SKM-1 (cell line): Measurements from ENCODE around the gene LAS1L.
A peak's percentile ranks its signal among the peaks of the same experiment; 100 is the strongest.
"Not testable (repeated sequence)": the region's sequence is repeated elsewhere in the genome, so short reads cannot be mapped to it uniquely, and the experiment has no call there.

Experiments
- DNase-seq: peaks from one replicate; lab custom pipeline; 2025; ENCODE audit not compliant: unreplicated experiment; lab: John Stamatoyannopoulos, UW

LAS1L gene

DNA sequence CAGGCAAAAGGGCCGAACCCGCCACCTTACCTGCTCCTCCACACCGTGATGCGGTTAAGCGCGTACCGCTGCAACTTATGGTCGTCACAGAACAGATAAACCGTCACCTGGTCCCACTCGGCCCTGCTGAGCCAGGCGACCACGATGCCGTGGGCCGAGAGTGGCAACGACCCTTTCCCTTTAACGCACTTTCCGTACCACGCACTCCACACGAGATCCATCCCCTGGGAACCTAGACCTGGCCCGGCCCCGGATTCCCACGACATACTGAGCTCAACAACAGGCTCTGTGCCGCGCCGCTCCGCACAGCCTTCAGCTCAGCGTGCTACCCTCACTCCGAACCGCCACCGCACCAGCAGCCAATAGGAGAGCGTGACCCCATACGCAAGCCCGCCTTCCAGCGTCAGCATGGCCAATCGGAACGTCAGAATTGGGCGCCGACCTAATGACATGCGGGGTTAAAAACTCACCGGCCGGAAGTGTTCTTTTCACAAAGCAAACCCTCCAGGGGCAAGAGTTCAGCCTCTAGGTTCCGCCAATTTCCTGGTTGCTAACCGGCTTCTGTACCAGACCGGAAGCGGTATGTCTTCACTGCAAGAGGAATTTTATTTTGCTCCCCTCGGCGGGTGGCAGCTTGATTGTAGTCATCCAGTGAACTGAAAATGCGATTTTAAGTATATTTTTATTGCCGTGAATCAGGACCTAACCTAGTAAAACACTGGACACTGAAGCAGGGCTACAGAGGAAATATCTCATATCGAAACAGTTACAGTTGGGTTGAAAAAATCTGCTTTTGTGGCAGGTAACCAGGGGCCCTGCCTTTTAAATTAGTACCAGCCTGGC lies at the start of gene LAS1L:
Gene LAS1L, minus strand, starts transcription at position 338 of the 843 bp plus-strand sequence. Its CDS starts 72 bp downstream, at position 266.
- peak; percentile 72 for DNase-seq

DNA sequence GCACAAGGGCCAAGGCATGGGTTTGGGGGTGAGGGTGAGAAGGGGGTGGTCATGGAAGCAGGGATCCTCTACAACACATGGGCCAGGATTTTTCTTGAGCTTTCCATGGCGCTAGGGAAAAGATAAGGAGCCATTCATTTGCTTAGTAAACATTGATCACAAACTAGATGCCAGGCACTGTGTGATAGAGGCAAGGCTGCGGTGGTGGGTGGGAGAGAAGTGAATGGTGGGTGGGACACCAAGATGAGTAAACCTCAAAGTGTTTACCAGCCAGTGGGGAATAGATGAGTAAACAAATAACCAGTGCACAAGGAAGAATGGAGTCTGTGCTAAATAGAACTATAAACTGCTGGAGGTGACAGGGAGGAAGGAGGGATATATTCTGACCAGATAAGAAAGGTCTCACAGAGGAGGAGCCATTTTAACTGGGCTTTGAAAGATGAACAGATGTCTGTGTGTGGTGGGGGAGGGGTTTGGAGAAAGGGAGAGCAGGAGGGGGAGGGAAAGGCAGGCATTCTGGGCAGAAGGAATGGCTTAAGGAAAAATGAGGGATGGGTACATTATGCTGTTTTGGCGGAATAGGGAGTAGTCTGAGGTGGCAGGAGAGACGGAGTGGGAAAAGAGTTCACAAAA lies 48.0 kb upstream of the LAS1L start:
- DNase-seq = no peak

GRCh38 chrX:65581661-65582339 lies 47.2 kb upstream of the LAS1L start:
- DNase-seq = no peak

DNA sequence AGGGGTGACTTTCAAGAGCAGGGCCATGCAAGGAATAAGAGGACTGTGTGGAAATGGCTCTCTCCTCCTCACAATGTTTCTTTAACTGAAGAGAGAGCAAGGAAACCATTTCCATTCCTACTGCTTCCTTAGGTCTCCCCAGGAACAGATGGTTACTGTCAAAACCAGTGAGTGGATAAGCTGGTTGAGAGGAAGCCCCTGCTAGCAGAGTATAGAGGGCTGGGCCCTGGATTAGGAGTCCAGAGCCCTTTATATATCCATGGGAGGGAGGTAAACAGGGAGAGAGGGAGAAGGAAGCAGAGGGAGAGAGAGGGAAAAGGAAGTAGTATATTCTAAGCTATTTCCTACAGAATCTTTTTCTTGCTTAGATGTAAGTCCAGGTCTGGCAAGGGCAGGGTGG lies 43.8 kb upstream of the LAS1L start:
- DNase-seq = no peak

- DNase-seq = no peak
These were observed 41.6 kb upstream of the LAS1L start for GRCh38 chrX:65576160-65576559.

GRCh38 chrX:65575022-65575421 lies 40.4 kb upstream of the LAS1L start:
- DNase-seq = no peak

DNA sequence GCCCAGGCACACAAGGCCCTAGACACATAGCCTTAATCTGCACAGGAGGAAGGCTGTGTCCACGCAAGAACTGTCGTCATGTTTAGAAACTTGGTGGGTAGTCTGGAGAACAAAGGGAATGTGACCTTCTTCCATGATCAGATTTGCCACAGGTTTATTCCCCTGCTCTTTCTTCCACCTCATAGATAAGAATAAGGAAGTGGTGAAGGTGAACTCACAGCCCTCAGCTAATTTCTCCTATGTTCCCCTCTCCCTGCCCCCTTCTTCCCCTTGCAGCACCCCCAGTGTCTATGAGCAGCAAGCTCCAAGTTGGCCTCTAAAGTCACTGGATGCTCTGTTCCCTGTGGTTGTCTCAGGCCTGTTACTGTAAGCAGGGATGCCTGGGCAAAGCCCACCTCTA lies 39.8 kb upstream of the LAS1L start:
- no peak for DNase-seq

GRCh38 chrX:65572971-65573370 lies 38.4 kb upstream of the LAS1L start:
- DNase-seq = no peak

GRCh38 chrX:65562850-65563249 lies 28.3 kb upstream of the LAS1L start:
- not testable (repeated sequence) for DNase-seq

- DNase-seq = no peak
These were observed 17.1 kb upstream of the LAS1L start for GRCh38 chrX:65551489-65552339.

GRCh38 chrX:65551086-65551485 lies 16.5 kb upstream of the LAS1L start:
- no peak for DNase-seq

GRCh38 chrX:65545456-65545855 lies 10.9 kb upstream of the LAS1L start:
- DNase-seq = no peak

DNA sequence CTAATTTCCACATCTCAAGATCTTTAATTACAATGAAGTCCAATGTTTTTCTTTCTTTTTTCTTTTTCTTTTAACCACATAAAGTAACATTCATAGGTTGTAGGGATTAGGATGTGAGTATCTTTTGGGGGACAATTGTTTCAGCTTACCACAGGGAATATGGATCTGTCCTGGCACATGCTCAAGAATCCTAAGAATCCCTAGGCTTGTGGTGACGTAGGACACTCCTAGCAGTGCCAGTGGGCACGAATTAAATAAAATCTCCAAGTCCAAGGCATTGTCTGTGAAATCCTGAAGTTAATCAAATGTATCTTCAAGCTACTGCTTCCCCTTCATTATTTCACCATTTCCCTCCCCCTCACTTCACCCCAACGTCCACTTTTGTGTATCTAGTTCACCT lies 2.6 kb upstream of the LAS1L start:
- no peak for DNase-seq

DNA sequence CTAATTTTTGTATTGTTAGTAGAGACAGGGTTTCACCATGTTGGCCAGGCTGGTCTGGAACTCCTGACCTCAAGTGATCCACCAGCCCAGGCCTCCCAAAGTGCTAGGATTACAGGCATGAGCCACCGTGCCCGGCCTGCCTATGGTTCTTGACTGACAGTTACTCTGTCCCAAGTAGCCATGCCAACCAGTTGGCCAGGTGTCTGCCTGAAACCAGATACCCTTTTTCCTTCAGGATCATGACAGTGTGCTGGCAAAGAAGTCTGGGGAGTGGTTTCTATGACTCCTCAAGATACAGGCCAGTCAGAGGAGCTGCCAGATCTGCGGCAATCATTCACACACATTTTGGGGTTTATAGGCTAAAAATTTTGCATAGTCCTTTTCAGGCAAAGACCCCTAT lies 1.7 kb upstream of the LAS1L start:
- no peak for DNase-seq

GRCh38 chrX:65532016-65532415 lies 2.6 kb downstream of the LAS1L start:
- no peak for DNase-seq

DNA sequence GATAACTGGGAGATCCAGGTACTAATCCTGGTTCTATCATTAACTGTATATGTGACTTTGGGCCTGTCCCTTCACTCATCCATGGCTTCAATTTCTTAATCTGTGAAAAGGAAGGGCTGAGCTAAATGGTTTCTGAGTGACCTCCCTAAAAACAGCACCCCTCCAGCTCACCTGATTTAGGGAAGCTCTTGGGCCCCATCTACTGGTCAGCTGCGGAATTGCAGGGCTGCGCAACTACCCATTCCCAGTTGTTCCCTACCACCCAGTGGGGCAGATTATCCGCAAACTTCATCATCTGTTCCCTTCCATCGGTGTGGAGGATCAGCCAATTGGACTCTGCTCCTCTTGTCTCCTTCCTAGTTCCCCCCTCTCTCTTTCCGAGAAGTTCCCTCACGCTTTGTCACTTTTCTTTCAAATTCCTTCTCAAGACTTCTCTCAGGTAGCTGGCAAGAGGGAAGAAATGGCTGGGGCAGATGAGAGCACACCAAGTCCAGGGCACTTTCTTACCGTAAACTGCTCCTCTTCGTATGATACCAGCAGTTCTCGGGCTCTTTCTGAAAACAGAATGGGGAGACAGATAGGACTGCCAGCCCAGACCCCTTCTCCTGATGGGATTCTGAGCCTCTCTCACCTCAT lies 5.8 kb downstream of the LAS1L start:
- no peak for DNase-seq

GRCh38 chrX:65528293-65528692 lies 6.3 kb downstream of the LAS1L start:
- DNase-seq = no peak

DNA sequence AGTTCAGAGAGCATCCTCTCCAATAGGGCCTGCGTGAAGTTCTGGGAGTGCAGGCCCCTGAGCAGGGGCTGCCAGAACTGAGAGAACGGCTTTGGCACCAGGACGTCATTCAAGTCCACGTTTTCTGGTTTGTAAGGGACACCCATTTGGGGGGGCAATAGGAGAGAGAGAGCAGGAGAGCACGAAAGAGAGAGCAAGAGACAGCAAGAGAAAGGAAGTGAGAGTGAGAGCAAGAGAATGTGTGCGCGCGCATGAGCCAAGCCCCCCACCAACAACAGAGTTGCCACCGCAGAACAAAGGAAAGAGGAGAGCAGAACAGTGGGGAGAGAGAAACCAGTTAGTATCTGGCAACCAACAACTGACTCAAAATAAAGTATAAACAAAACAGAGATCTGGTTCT lies 10.4 kb downstream of the LAS1L start:
- DNase-seq = no peak

GRCh38 chrX:65522739-65523372 lies 11.7 kb downstream of the LAS1L start:
- DNase-seq = no peak

- DNase-seq = not testable (repeated sequence)
These were observed 15.1 kb downstream of the LAS1L start for GRCh38 chrX:65519530-65519929.
